GM23338 (cell line): Measurements from ENCODE around the gene C19orf25.

Experiments
- CREB1 ChIP-seq: fragments of 250-450 bp; sonication (Bioruptor Pico); IDR thresholded peaks from 2 replicates; pipeline ENCODE4 v1.5.0; 2020; ENCODE audit warnings: low read depth, mild to moderate bottlenecking, moderate library complexity
- EZH2 ChIP-seq: fragments of 200-600 bp; sonication (generic); IDR thresholded peaks from one replicate; pipeline ENCODE4 v1.8.0; 2017; ENCODE audit warnings: antibody characterized with exemption, mild to moderate bottlenecking, low read depth; ENCODE audit not compliant: unreplicated experiment
- EZH2phosphoT487 ChIP-seq: fragments of 200-600 bp; sonication (generic); IDR thresholded peaks from one replicate; pipeline ENCODE4 v1.8.1; 2018; ENCODE audit warnings: antibody characterized with exemption; ENCODE audit not compliant: unreplicated experiment
- JUNB ChIP-seq: IDR thresholded peaks from one replicate; pipeline ENCODE4 v1.6.1; 2016; ENCODE audit warnings: antibody characterized with exemption; ENCODE audit not compliant: unreplicated experiment
- NANOG ChIP-seq: IDR thresholded peaks from 2 replicates; pipeline ENCODE4 v1.6.1; 2016; ENCODE audit warnings: antibody characterized with exemption, borderline replicate concordance
- POLR2AphosphoS5 ChIP-seq: IDR thresholded peaks from 2 replicates; pipeline ENCODE4 v1.6.1; 2016; ENCODE audit warnings: antibody characterized with exemption, low read depth
- STAT1 ChIP-seq: IDR thresholded peaks from one replicate; pipeline ENCODE4 v1.6.1; 2016; ENCODE audit warnings: antibody characterized with exemption; ENCODE audit not compliant: unreplicated experiment
- ZNF114 ChIP-seq: fragments of 250-450 bp; sonication (Bioruptor Pico); IDR thresholded peaks from 2 replicates; pipeline ENCODE4 v1.5.0; 2020; ENCODE audit warnings: mild to moderate bottlenecking, moderate library complexity
- ZNF331 ChIP-seq: fragments of 250-450 bp; sonication (Bioruptor Pico); IDR thresholded peaks from 2 replicates; pipeline ENCODE4 v1.5.0; 2020; ENCODE audit warnings: low read depth, mild to moderate bottlenecking, moderate library complexity
- TF ChIP-seq, protein P1 (sequence below), 2 experiments: fragments of 200-600 bp in 1 of 2; sonication (generic) in 1 of 2; conservative IDR thresholded peaks; 2 replicates each; pipeline versions ENCODE4 v1.5.1 to v1.6.1; 2016 to 2017; ENCODE audit warnings: antibody characterized with exemption in 2 of 2, low read depth in 2 of 2, mild to moderate bottlenecking in 2 of 2, moderate library complexity in 1 of 2
- TF ChIP-seq, protein P2 (sequence below): IDR thresholded peaks from one replicate; pipeline ENCODE4 v1.6.1; 2018; ENCODE audit warnings: antibody characterized with exemption; ENCODE audit not compliant: unreplicated experiment
- TF ChIP-seq, protein P3 (sequence below): IDR thresholded peaks from 2 replicates; pipeline ENCODE4 v1.6.1; 2016; ENCODE audit warnings: antibody characterized with exemption
- TF ChIP-seq, protein P4 (sequence below): fragments of 250-450 bp; sonication (Bioruptor Pico); IDR thresholded peaks from 2 replicates; pipeline ENCODE4 v1.5.0; 2020; ENCODE audit warnings: mild to moderate bottlenecking, moderate library complexity

DNA sequence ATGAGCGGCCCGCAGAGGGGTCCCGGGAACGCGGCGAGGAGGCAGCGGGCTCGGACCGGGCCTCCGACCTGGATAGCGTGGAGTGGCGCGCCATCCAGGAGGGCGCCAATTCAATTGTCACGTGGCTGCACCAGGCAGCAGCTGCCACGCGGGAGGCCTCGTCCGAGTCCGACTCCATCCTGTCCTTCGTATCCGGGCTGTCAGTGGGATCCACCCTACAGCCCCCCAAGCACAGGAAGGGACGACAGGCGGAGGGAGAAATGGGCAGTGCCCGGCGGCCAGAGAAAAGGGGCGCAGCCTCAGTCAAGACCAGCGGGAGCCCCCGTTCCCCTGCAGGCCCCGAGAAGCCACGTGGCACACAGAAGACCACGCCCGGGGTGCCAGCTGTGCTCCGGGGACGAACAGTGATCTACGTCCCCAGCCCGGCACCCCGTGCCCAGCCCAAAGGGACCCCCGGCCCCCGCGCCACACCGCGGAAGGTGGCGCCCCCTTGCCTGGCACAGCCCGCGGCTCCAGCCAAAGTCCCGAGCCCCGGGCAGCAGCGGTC, 10.7 kb downstream of the C19orf25 start:
- TF ChIP-seq POLR2AphosphoS5, result no peak
- TF ChIP-seq, protein P1, sequence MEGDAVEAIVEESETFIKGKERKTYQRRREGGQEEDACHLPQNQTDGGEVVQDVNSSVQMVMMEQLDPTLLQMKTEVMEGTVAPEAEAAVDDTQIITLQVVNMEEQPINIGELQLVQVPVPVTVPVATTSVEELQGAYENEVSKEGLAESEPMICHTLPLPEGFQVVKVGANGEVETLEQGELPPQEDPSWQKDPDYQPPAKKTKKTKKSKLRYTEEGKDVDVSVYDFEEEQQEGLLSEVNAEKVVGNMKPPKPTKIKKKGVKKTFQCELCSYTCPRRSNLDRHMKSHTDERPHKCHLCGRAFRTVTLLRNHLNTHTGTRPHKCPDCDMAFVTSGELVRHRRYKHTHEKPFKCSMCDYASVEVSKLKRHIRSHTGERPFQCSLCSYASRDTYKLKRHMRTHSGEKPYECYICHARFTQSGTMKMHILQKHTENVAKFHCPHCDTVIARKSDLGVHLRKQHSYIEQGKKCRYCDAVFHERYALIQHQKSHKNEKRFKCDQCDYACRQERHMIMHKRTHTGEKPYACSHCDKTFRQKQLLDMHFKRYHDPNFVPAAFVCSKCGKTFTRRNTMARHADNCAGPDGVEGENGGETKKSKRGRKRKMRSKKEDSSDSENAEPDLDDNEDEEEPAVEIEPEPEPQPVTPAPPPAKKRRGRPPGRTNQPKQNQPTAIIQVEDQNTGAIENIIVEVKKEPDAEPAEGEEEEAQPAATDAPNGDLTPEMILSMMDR (conservative IDR thresholded peaks at IDR 0.05; ENCODE audit: low read depth in 2 of 2), result no peak
- TF ChIP-seq CREB1 (CRISPR knock-in tag), result no peak
- no peak for TF ChIP-seq EZH2phosphoT487
- TF ChIP-seq, protein P2, sequence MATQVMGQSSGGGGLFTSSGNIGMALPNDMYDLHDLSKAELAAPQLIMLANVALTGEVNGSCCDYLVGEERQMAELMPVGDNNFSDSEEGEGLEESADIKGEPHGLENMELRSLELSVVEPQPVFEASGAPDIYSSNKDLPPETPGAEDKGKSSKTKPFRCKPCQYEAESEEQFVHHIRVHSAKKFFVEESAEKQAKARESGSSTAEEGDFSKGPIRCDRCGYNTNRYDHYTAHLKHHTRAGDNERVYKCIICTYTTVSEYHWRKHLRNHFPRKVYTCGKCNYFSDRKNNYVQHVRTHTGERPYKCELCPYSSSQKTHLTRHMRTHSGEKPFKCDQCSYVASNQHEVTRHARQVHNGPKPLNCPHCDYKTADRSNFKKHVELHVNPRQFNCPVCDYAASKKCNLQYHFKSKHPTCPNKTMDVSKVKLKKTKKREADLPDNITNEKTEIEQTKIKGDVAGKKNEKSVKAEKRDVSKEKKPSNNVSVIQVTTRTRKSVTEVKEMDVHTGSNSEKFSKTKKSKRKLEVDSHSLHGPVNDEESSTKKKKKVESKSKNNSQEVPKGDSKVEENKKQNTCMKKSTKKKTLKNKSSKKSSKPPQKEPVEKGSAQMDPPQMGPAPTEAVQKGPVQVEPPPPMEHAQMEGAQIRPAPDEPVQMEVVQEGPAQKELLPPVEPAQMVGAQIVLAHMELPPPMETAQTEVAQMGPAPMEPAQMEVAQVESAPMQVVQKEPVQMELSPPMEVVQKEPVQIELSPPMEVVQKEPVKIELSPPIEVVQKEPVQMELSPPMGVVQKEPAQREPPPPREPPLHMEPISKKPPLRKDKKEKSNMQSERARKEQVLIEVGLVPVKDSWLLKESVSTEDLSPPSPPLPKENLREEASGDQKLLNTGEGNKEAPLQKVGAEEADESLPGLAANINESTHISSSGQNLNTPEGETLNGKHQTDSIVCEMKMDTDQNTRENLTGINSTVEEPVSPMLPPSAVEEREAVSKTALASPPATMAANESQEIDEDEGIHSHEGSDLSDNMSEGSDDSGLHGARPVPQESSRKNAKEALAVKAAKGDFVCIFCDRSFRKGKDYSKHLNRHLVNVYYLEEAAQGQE, result no peak
- TF ChIP-seq ZNF114, result no peak
- TF ChIP-seq JUNB, result no peak
- TF ChIP-seq EZH2, result no peak
- no peak for TF ChIP-seq STAT1
- TF ChIP-seq NANOG, result no peak
- TF ChIP-seq, protein P3, sequence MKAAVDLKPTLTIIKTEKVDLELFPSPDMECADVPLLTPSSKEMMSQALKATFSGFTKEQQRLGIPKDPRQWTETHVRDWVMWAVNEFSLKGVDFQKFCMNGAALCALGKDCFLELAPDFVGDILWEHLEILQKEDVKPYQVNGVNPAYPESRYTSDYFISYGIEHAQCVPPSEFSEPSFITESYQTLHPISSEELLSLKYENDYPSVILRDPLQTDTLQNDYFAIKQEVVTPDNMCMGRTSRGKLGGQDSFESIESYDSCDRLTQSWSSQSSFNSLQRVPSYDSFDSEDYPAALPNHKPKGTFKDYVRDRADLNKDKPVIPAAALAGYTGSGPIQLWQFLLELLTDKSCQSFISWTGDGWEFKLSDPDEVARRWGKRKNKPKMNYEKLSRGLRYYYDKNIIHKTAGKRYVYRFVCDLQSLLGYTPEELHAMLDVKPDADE, result no peak
- TF ChIP-seq, protein P4, sequence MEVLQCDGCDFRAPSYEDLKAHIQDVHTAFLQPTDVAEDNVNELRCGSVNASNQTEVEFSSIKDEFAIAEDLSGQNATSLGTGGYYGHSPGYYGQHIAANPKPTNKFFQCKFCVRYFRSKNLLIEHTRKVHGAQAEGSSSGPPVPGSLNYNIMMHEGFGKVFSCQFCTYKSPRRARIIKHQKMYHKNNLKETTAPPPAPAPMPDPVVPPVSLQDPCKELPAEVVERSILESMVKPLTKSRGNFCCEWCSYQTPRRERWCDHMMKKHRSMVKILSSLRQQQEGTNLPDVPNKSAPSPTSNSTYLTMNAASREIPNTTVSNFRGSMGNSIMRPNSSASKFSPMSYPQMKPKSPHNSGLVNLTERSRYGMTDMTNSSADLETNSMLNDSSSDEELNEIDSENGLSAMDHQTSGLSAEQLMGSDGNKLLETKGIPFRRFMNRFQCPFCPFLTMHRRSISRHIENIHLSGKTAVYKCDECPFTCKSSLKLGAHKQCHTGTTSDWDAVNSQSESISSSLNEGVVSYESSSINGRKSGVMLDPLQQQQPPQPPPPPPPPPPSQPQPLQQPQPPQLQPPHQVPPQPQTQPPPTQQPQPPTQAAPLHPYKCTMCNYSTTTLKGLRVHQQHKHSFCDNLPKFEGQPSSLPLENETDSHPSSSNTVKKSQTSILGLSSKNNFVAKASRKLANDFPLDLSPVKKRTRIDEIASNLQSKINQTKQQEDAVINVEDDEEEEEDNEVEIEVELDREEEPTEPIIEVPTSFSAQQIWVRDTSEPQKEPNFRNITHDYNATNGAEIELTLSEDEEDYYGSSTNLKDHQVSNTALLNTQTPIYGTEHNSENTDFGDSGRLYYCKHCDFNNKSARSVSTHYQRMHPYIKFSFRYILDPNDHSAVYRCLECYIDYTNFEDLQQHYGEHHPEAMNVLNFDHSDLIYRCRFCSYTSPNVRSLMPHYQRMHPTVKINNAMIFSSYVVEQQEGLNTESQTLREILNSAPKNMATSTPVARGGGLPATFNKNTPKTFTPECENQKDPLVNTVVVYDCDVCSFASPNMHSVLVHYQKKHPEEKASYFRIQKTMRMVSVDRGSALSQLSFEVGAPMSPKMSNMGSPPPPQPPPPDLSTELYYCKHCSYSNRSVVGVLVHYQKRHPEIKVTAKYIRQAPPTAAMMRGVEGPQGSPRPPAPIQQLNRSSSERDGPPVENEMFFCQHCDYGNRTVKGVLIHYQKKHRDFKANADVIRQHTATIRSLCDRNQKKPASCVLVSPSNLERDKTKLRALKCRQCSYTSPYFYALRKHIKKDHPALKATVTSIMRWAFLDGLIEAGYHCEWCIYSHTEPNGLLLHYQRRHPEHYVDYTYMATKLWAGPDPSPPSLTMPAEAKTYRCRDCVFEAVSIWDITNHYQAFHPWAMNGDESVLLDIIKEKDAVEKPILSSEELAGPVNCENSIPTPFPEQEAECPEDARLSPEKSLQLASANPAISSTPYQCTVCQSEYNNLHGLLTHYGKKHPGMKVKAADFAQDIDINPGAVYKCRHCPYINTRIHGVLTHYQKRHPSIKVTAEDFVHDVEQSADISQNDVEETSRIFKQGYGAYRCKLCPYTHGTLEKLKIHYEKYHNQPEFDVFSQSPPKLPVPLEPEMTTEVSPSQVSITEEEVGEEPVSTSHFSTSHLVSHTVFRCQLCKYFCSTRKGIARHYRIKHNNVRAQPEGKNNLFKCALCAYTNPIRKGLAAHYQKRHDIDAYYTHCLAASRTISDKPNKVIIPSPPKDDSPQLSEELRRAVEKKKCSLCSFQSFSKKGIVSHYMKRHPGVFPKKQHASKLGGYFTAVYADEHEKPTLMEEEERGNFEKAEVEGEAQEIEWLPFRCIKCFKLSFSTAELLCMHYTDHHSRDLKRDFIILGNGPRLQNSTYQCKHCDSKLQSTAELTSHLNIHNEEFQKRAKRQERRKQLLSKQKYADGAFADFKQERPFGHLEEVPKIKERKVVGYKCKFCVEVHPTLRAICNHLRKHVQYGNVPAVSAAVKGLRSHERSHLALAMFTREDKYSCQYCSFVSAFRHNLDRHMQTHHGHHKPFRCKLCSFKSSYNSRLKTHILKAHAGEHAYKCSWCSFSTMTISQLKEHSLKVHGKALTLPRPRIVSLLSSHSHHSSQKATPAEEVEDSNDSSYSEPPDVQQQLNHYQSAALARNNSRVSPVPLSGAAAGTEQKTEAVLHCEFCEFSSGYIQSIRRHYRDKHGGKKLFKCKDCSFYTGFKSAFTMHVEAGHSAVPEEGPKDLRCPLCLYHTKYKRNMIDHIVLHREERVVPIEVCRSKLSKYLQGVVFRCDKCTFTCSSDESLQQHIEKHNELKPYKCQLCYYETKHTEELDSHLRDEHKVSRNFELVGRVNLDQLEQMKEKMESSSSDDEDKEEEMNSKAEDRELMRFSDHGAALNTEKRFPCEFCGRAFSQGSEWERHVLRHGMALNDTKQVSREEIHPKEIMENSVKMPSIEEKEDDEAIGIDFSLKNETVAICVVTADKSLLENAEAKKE (CRISPR knock-in tag), result no peak
- no peak for TF ChIP-seq ZNF331 (CRISPR knock-in tag)
